ENCODE data around the gene STAC.

STAC gene

GRCh38 chr3:36520241-36521006 is 140.1 kb downstream of the STAC start:
- TF ChIP-seq CTCF (IDR thresholded peaks at IDR 0.05; ENCODE audit: low read depth, low read length) = no peak
- Histone ChIP-seq H3K36me3 (replicated peaks; ENCODE audit: low read depth, low read length) (no peaks in the 10 kb centered on the region), H3K4me2 (ENCODE audit: low read length) (no peak overlapping the region), H3K9ac (ENCODE audit: low read length) (no peak overlapping the region), H3K4me1 (ENCODE audit: low read length) (no peaks in the 10 kb centered on the region), H3K4me3 (ENCODE audit: low read length) (no peak overlapping the region), H3K79me2 (ENCODE audit: low read length) (no peaks in the 10 kb centered on the region), H4K20me1 (ENCODE audit: insufficient read depth, low read length) (no peaks in the 10 kb centered on the region), H3K27me3 (ENCODE audit: low read depth, low read length) (no peaks in the 10 kb centered on the region), H3K9me3 (ENCODE audit: insufficient read depth, low read length) (no peaks in the 10 kb centered on the region), H3K27ac (ENCODE audit: low read length) (no peak overlapping the region), H2AFZ (ENCODE audit: low read depth, low read length) (no peak overlapping the region)

GRCh38 chr3:36521007-36521379 is 140.7 kb downstream of the STAC start:
- no peak overlapping the region for H2AFZ ChIP-seq (ENCODE audit: low read depth, low read length)
- no peak for TF ChIP-seq CTCF (IDR thresholded peaks at IDR 0.05; ENCODE audit: low read depth, low read length)
- no peak for TF ChIP-seq EZH2phosphoT487 (IDR thresholded peaks at IDR 0.05; ENCODE audit: low read depth)
- H3K4me3 ChIP-seq (ENCODE audit: low read length) = no peak overlapping the region
- no peaks in the 10 kb centered on the region for H3K9me3 ChIP-seq (ENCODE audit: insufficient read depth, low read length)
- H3K4me1 ChIP-seq (ENCODE audit: low read length) = no peaks in the 10 kb centered on the region
- H3K27me3 ChIP-seq (ENCODE audit: low read depth, low read length) = no peaks in the 10 kb centered on the region
- H3K36me3 ChIP-seq (replicated peaks; ENCODE audit: low read depth, low read length) = no peaks in the 10 kb centered on the region
- H3K27ac ChIP-seq (ENCODE audit: low read length) = no peak overlapping the region
- no peaks in the 10 kb centered on the region for H3K79me2 ChIP-seq (ENCODE audit: low read length)
- no peak overlapping the region for H3K4me2 ChIP-seq (ENCODE audit: low read length)
- no peaks in the 10 kb centered on the region for H4K20me1 ChIP-seq (ENCODE audit: insufficient read depth, low read length)
- H3K9ac ChIP-seq (ENCODE audit: low read length) = no peak overlapping the region

DNA sequence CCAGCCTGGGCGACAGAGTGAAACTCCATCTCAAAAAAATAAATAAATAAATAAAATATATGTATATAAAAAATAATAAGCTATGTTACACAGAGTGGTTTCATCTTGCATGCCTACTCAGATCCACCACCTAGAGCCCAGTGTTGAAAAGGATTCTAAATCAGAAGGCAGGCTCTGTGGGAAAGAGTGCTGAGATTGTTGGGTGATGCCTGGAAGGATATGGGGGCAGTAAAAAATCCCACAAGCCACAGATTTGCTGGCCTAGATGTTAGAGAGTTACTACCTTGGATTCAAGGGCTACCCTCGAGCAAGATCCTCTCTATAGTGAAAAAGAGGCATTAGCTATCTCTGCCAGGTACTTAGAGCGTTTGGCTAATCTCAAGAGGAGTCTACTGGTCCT is 144.3 kb downstream of the STAC start:
- no peak overlapping the region for H3K4me3 ChIP-seq (ENCODE audit: low read length)
- H4K20me1 ChIP-seq (ENCODE audit: insufficient read depth, low read length) = no peaks in the 10 kb centered on the region
- TF ChIP-seq EZH2phosphoT487 (IDR thresholded peaks at IDR 0.05; ENCODE audit: low read depth) = no peak
- TF ChIP-seq CTCF (IDR thresholded peaks at IDR 0.05; ENCODE audit: low read depth, low read length) = no peak
- no peaks in the 10 kb centered on the region for H3K79me2 ChIP-seq (ENCODE audit: low read length)
- H3K4me1 ChIP-seq (ENCODE audit: low read length) = no peaks in the 10 kb centered on the region
- H3K27me3 ChIP-seq (ENCODE audit: low read depth, low read length) = no peaks in the 10 kb centered on the region
- no peak overlapping the region for H3K4me2 ChIP-seq (ENCODE audit: low read length)
- no peaks in the 10 kb centered on the region for H3K36me3 ChIP-seq (replicated peaks; ENCODE audit: low read depth, low read length)
- H2AFZ ChIP-seq (ENCODE audit: low read depth, low read length) = no peak overlapping the region
- H3K9me3 ChIP-seq (ENCODE audit: insufficient read depth, low read length) = no peaks in the 10 kb centered on the region
- H3K9ac ChIP-seq (ENCODE audit: low read length) = no peak overlapping the region
- H3K27ac ChIP-seq (ENCODE audit: low read length) = no peak overlapping the region

DNA sequence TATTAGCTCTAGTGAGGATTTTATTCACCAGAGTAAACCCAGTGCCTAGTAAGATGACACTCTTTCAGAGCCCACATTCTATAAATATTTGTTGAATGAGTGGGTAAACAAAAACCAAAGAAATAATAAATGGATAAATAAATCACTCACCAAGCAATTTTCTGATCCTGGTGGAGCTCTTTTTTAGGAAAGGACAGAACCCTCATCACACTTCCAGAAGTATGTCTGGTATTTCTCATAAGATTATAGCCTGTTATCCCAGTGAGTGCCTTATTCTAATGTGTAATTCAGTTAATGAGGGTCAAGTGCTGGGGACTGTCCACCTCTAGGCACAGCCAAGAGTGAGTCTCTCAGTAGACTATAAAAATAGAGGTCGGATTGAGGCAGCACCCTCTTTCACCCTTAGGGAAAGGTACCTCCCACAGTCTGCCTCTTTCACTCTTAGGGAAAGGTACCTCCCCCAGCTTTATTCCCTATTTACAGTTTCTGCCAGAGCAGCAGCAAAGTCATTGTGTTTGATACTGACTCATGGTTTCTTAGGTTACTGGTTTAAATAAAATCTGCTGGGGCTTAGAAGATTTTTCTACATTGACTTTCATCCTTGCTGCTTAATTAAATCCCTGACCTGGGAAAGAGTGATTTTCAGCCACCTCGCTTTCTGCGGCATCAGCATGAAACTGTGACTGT is 145.0 kb downstream of the STAC start:
- Histone ChIP-seq H3K4me3 (ENCODE audit: low read length) (no peak overlapping the region), H2AFZ (ENCODE audit: low read depth, low read length) (no peak overlapping the region), H3K4me2 (ENCODE audit: low read length) (no peak overlapping the region)

More for the DNA sequence above, 145.0 kb downstream of the STAC start:
- no peaks in the 10 kb centered on the region for H3K4me1 ChIP-seq (ENCODE audit: low read length)
- no peak overlapping the region for H3K9ac ChIP-seq (ENCODE audit: low read length)
- H3K9me3 ChIP-seq (ENCODE audit: insufficient read depth, low read length) = no peaks in the 10 kb centered on the region
- H3K27ac ChIP-seq (ENCODE audit: low read length) = no peak overlapping the region
- no peaks in the 10 kb centered on the region for H3K79me2 ChIP-seq (ENCODE audit: low read length)
- TF ChIP-seq CTCF (IDR thresholded peaks at IDR 0.05; ENCODE audit: low read depth, low read length) (no peak), EZH2phosphoT487 (IDR thresholded peaks at IDR 0.05; ENCODE audit: low read depth) (no peak)
- no peaks in the 10 kb centered on the region for H4K20me1 ChIP-seq (ENCODE audit: insufficient read depth, low read length)
- no peaks in the 10 kb centered on the region for H3K36me3 ChIP-seq (replicated peaks; ENCODE audit: low read depth, low read length)
- H3K27me3 ChIP-seq (ENCODE audit: low read depth, low read length) = no peaks in the 10 kb centered on the region
